ENCODE data around the gene PRPSAP1.

Gene PRPSAP1

DNA sequence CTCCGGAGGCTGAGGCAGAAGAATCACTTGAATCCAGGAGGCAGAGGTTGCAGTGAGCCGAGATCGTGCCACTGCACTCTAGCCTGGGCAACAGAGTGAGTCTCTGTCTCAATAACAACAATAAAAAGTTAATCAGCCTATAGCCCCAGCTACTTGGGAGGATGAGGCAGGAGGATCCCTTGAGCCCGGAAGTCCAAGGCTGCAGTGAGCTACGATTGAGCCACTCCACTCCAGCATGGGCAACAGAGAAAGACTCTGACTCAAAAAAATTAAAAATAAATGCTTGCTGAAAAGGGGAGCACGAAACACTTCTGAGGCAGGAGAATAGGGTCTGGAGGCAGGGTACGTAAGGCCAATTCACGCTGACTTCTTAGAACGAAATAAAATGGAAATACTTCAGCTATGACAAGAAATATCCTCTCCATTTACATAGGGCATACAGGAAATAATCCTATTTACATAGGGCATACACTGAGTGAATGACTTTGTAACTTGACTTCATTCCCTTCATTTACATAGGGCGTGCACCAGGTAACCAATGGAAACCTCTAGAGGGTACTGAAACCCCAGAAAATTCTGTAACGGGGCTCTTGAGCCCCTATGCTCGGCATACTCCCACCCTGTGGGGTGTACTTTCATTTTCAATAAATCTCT lies 3.2 kb upstream of the PRPSAP1 start:
- no peak overlapping the region for H4K8ac ChIP-seq (ENCODE audit: low read depth, low read length)
- no peaks in the 10 kb centered on the region for H3K9me3 ChIP-seq (replicated peaks in 1 of 2; ENCODE audit: control insufficient read depth in 2 of 2, insufficient read depth in 1 of 2, low read depth in 1 of 2, low read length in 2 of 2)
- no peaks in the 10 kb centered on the region for H3K36me3 ChIP-seq (replicated peaks in 1 of 2; ENCODE audit: control insufficient read depth in 2 of 2, insufficient read depth in 2 of 2, low read length in 2 of 2)
- no peak overlapping the region for H3K9ac ChIP-seq (ENCODE audit: low read depth, low read length, poor library complexity)
- H3K4me3 ChIP-seq (ENCODE audit: low read length in 2 of 2), result no peak overlapping the region
- no peak overlapping the region for H3K18ac ChIP-seq (ENCODE audit: low read length)
- no peak for DNase-seq (ENCODE audit: low spot score)
- peaks cover 6% of the 10 kb centered on the region in 2 donors for H3K4me1 ChIP-seq (ENCODE audit: control insufficient read depth in 2 of 2, insufficient read depth in 1 of 2, low read depth in 1 of 2, low read length in 2 of 2)
- H3K27me3 ChIP-seq (ENCODE audit: control insufficient read depth in 3 of 3, insufficient read depth in 3 of 3, low read depth in 1 of 3, low read length in 3 of 3), result peaks cover 0 to 2% (median 0%) of the 10 kb centered on the region in 3 experiments
- no peak overlapping the region for H2BK120ac ChIP-seq (ENCODE audit: low read depth, low read length)
- no peak overlapping the region for H2AK5ac ChIP-seq (ENCODE audit: low read depth, low read length)
- no peak overlapping the region for H3K23ac ChIP-seq (ENCODE audit: low read depth, low read length, poor library complexity)
- no peak overlapping the region for H2BK15ac ChIP-seq (ENCODE audit: low read length)
- no peak overlapping the region for H2AFZ ChIP-seq (ENCODE audit: low read length)
- no CpG with 5 or more reads among the region's 12 CpGs for WGBS, 2 donors (ENCODE audit: extremely low coverage in 2 of 2, insufficient read length in 2 of 2, insufficient replicate concordance in 1 of 2)
- H3K27ac ChIP-seq (replicated peaks; ENCODE audit: low read length), result no peak overlapping the region
- no peak overlapping the region for H3K4ac ChIP-seq (ENCODE audit: low read length)
- H3K4me2 ChIP-seq (ENCODE audit: insufficient read depth, low read length, poor library complexity, severe bottlenecking), result no peak overlapping the region
- H2BK5ac ChIP-seq (ENCODE audit: low read length), result no peak overlapping the region
- H2BK12ac ChIP-seq (ENCODE audit: low read length), result no peak overlapping the region
- H4K91ac ChIP-seq (ENCODE audit: low read depth, low read length, poor library complexity), result no peak overlapping the region
- no peak overlapping the region for H3K14ac ChIP-seq (ENCODE audit: low read length)
- H3K79me1 ChIP-seq (ENCODE audit: low read depth, low read length), result peaks cover 3% of the 10 kb centered on the region

DNA sequence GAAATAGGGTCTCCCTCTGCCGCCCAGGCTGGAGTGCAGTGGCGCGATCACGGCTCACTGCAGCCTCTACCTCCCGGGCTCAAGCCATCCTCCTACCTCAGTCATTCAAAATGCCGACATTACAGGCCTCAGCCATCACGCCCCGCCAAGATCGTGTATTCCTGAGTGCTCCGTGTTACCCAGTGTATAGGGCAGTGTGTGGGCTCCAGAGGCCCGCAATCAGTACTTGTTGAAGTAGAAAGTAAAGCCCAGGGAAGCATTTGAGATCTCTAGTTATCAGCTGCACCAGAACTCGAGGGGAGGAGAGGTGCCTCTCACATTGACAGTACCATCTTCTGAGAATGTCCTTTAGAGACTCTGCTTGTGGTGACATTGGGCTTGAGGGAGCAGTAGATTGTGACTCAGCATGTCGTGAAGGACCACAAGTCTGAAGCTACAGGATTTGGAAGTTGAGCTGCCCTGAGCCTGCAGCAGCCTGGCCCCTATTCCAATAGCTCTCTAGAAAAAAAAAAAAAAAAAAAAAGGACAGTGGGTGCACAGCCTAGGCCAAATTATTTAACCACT lies 1.1 kb upstream of the PRPSAP1 start:
- Histone ChIP-seq H3K27ac (replicated peaks; ENCODE audit: low read length) (no peak overlapping the region), H3K18ac (ENCODE audit: low read length) (no peak overlapping the region), H3K23ac (ENCODE audit: low read depth, low read length, poor library complexity) (no peak overlapping the region), H3K4me3 (ENCODE audit: low read length in 2 of 2) (peak overlapping the region in 1 of 2 donors; percentile 87), H3K9ac (ENCODE audit: low read depth, low read length, poor library complexity) (no peak overlapping the region), H4K91ac (ENCODE audit: low read depth, low read length, poor library complexity) (no peak overlapping the region), H2BK12ac (ENCODE audit: low read length) (no peak overlapping the region), H3K9me3 (replicated peaks in 1 of 2; ENCODE audit: control insufficient read depth in 2 of 2, insufficient read depth in 1 of 2, low read depth in 1 of 2, low read length in 2 of 2) (no peaks in the 10 kb centered on the region), H2BK5ac (ENCODE audit: low read length) (no peak overlapping the region), H2BK120ac (ENCODE audit: low read depth, low read length) (no peak overlapping the region), H3K14ac (ENCODE audit: low read length) (no peak overlapping the region), H3K4me2 (ENCODE audit: insufficient read depth, low read length, poor library complexity, severe bottlenecking) (no peak overlapping the region), H3K4ac (ENCODE audit: low read length) (no peak overlapping the region), H3K4me1 (ENCODE audit: control insufficient read depth in 2 of 2, insufficient read depth in 1 of 2, low read depth in 1 of 2, low read length in 2 of 2) (peaks cover 6% of the 10 kb centered on the region in 2 donors), H2AFZ (ENCODE audit: low read length) (peak overlapping the region; percentile 83), H4K8ac (ENCODE audit: low read depth, low read length) (no peak overlapping the region), H3K27me3 (ENCODE audit: control insufficient read depth in 3 of 3, insufficient read depth in 3 of 3, low read depth in 1 of 3, low read length in 3 of 3) (peaks cover 0 to 2% (median 0%) of the 10 kb centered on the region in 3 experiments), H2AK5ac (ENCODE audit: low read depth, low read length) (no peak overlapping the region), H2BK15ac (ENCODE audit: low read length) (no peak overlapping the region), H3K79me1 (ENCODE audit: low read depth, low read length) (peaks cover 3% of the 10 kb centered on the region), H3K36me3 (replicated peaks in 1 of 2; ENCODE audit: control insufficient read depth in 2 of 2, insufficient read depth in 2 of 2, low read length in 2 of 2) (peaks cover 0 to 6% of the 10 kb centered on the region in 2 donors)
- no peak for DNase-seq (ENCODE audit: low spot score)
- WGBS, 2 donors (ENCODE audit: extremely low coverage in 2 of 2, insufficient read length in 2 of 2, insufficient replicate concordance in 1 of 2), result no CpG with 5 or more reads among the region's 13 CpGs

DNA sequence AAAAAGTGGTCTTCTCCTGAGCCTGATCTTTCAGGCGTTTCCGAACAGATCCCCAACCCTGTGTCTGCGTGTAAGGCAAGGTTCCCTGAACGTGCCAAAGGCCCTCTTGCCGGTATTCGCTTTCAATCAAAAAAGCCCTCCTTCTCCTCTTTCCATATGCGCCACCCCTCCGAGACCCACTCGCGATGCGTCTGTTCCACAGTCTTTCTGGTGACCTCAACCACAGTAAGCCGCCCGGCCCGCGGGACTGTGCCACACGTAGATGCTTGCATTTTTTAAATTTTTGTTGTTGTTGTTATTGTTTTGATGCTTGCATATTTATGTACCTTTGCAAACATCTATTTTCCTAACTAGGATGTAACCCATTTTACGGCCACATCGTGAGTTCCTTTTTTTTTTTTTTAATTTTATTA lies 607 bp upstream of the PRPSAP1 start:
- H3K27ac ChIP-seq (replicated peaks; ENCODE audit: low read length), result peak overlapping the region; percentile 41
- H3K4me1 ChIP-seq (ENCODE audit: control insufficient read depth in 2 of 2, insufficient read depth in 1 of 2, low read depth in 1 of 2, low read length in 2 of 2), result peaks cover 6% of the 10 kb centered on the region in 2 donors
- H4K8ac ChIP-seq (ENCODE audit: low read depth, low read length), result no peak overlapping the region
- H2BK15ac ChIP-seq (ENCODE audit: low read length), result peak overlapping the region; percentile 77
- peaks cover 3% of the 10 kb centered on the region for H3K79me1 ChIP-seq (ENCODE audit: low read depth, low read length)
- no peak overlapping the region for H3K4ac ChIP-seq (ENCODE audit: low read length)
- no peak overlapping the region for H3K23ac ChIP-seq (ENCODE audit: low read depth, low read length, poor library complexity)
- H2BK5ac ChIP-seq (ENCODE audit: low read length), result no peak overlapping the region
- no peaks in the 10 kb centered on the region for H3K9me3 ChIP-seq (replicated peaks in 1 of 2; ENCODE audit: control insufficient read depth in 2 of 2, insufficient read depth in 1 of 2, low read depth in 1 of 2, low read length in 2 of 2)
- H3K36me3 ChIP-seq (replicated peaks in 1 of 2; ENCODE audit: control insufficient read depth in 2 of 2, insufficient read depth in 2 of 2, low read length in 2 of 2), result peaks cover 0 to 6% of the 10 kb centered on the region in 2 donors
- peak overlapping the region; percentile 87 for H3K9ac ChIP-seq (ENCODE audit: low read depth, low read length, poor library complexity)
- DNase-seq (ENCODE audit: low spot score), result no peak
- H2AFZ ChIP-seq (ENCODE audit: low read length), result peak overlapping the region; percentile 93
- no peak overlapping the region for H4K91ac ChIP-seq (ENCODE audit: low read depth, low read length, poor library complexity)
- H3K18ac ChIP-seq (ENCODE audit: low read length), result peak overlapping the region; percentile 86
- no peak overlapping the region for H2BK120ac ChIP-seq (ENCODE audit: low read depth, low read length)
- no CpG with 5 or more reads among the region's 18 CpGs for WGBS, 2 donors (ENCODE audit: extremely low coverage in 2 of 2, insufficient read length in 2 of 2, insufficient replicate concordance in 1 of 2)
- H3K27me3 ChIP-seq (ENCODE audit: control insufficient read depth in 3 of 3, insufficient read depth in 3 of 3, low read depth in 1 of 3, low read length in 3 of 3), result peaks cover 0 to 2% (median 0%) of the 10 kb centered on the region in 3 experiments
- H3K4me2 ChIP-seq (ENCODE audit: insufficient read depth, low read length, poor library complexity, severe bottlenecking), result peak overlapping the region; percentile 98
- H3K4me3 ChIP-seq (ENCODE audit: low read length in 2 of 2), result peak overlapping the region; percentile 70 to 87
- H2AK5ac ChIP-seq (ENCODE audit: low read depth, low read length), result no peak overlapping the region
- peak overlapping the region; percentile 76 for H3K14ac ChIP-seq (ENCODE audit: low read length)
- H2BK12ac ChIP-seq (ENCODE audit: low read length), result no peak overlapping the region

DNA sequence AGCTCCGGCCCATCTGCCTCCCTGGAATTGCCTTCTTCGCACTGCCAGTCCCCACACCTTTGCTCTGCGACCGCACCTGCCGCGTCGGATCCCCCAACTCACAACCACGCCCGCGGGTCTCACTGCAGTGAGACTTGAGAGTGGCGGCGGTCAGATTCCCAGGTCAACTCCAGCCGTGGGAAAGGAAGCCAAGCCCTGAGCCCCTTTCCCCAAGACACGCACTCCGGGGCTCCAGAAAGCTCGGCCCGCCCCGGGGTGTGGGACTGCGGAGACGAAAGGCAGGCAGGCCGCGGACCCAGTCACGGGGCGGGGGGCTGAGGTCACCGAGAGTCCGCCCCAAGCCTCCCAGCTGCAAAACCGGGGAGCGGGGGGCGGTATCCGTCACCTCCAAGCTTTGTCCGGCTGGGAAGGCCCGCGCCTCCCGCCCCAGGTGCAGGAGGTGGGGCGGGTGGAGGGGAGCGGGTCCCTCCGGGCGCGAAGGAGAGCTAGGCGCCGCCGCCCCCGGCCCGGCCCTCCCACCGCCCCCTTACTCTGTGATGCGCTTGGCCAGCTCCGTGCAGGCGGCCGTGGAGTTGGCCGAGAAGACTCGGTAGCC lies 615 bp downstream of the PRPSAP1 start:
- H2BK12ac ChIP-seq (ENCODE audit: low read length), result no peak overlapping the region
- no CpG with 5 or more reads among the region's 51 CpGs for WGBS, 2 donors (ENCODE audit: extremely low coverage in 2 of 2, insufficient read length in 2 of 2, insufficient replicate concordance in 1 of 2)
- H3K27me3 ChIP-seq (ENCODE audit: control insufficient read depth in 3 of 3, insufficient read depth in 3 of 3, low read depth in 1 of 3, low read length in 3 of 3), result peaks cover 0 to 2% (median 0%) of the 10 kb centered on the region in 3 experiments
- peak overlapping the region; percentile 48 for H2AK5ac ChIP-seq (ENCODE audit: low read depth, low read length)
- no peak overlapping the region for H4K8ac ChIP-seq (ENCODE audit: low read depth, low read length)
- H2BK15ac ChIP-seq (ENCODE audit: low read length), result peak overlapping the region; percentile 96
- no peak overlapping the region for H4K91ac ChIP-seq (ENCODE audit: low read depth, low read length, poor library complexity)
- peak overlapping the region; percentile 97 for H3K14ac ChIP-seq (ENCODE audit: low read length)
- H3K36me3 ChIP-seq (replicated peaks in 1 of 2; ENCODE audit: control insufficient read depth in 2 of 2, insufficient read depth in 2 of 2, low read length in 2 of 2), result peaks cover 0 to 13% of the 10 kb centered on the region in 2 donors
- peak overlapping the region; percentile 57 for H3K23ac ChIP-seq (ENCODE audit: low read depth, low read length, poor library complexity)
- DNase-seq (ENCODE audit: low spot score), result no peak
- no peak overlapping the region for H2BK120ac ChIP-seq (ENCODE audit: low read depth, low read length)
- H2BK5ac ChIP-seq (ENCODE audit: low read length), result peak overlapping the region; percentile 94
- H3K4ac ChIP-seq (ENCODE audit: low read length), result peak overlapping the region; percentile 76
- peak overlapping the region; percentile 79 for H3K27ac ChIP-seq (replicated peaks; ENCODE audit: low read length)
- H3K9ac ChIP-seq (ENCODE audit: low read depth, low read length, poor library complexity), result peak overlapping the region; percentile 87
- peak overlapping the region; percentile 93 for H2AFZ ChIP-seq (ENCODE audit: low read length)
- peak overlapping the region; percentile 87 to 92 for H3K4me3 ChIP-seq (ENCODE audit: low read length in 2 of 2)
- H3K4me2 ChIP-seq (ENCODE audit: insufficient read depth, low read length, poor library complexity, severe bottlenecking), result peak overlapping the region; percentile 98
- H3K79me1 ChIP-seq (ENCODE audit: low read depth, low read length), result peaks cover 3% of the 10 kb centered on the region
- H3K4me1 ChIP-seq (ENCODE audit: control insufficient read depth in 2 of 2, insufficient read depth in 1 of 2, low read depth in 1 of 2, low read length in 2 of 2), result peaks cover 6% of the 10 kb centered on the region in 2 donors
- peak overlapping the region; percentile 96 for H3K18ac ChIP-seq (ENCODE audit: low read length)
- no peaks in the 10 kb centered on the region for H3K9me3 ChIP-seq (replicated peaks in 1 of 2; ENCODE audit: control insufficient read depth in 2 of 2, insufficient read depth in 1 of 2, low read depth in 1 of 2, low read length in 2 of 2)

All from neuronal stem cell (in vitro differentiated cells).